Measurements from ENCODE around the gene PEX11B. TPM values are rescaled to one million over a fixed set of nuclear protein-coding genes. Genes with fewer than 3 reads are reported as not detected.

Gene PEX11B
- polyA plus RNA-seq, 1 experiment, result 34.9 TPM

GRCh38 chr1:145897969-145898368 lies 20.5 kb downstream of the PEX11B start:
- TF ChIP-seq, protein P1, sequence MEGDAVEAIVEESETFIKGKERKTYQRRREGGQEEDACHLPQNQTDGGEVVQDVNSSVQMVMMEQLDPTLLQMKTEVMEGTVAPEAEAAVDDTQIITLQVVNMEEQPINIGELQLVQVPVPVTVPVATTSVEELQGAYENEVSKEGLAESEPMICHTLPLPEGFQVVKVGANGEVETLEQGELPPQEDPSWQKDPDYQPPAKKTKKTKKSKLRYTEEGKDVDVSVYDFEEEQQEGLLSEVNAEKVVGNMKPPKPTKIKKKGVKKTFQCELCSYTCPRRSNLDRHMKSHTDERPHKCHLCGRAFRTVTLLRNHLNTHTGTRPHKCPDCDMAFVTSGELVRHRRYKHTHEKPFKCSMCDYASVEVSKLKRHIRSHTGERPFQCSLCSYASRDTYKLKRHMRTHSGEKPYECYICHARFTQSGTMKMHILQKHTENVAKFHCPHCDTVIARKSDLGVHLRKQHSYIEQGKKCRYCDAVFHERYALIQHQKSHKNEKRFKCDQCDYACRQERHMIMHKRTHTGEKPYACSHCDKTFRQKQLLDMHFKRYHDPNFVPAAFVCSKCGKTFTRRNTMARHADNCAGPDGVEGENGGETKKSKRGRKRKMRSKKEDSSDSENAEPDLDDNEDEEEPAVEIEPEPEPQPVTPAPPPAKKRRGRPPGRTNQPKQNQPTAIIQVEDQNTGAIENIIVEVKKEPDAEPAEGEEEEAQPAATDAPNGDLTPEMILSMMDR (IDR thresholded peaks at IDR 0.05; ENCODE audit: insufficient read depth, low read depth, low read length), result no peak
- H3K36me3 ChIP-seq (ENCODE audit: control insufficient read depth, insufficient read depth, low read length), result no peaks in the 10 kb centered on the region
- DNase-seq (ENCODE audit: low read depth), result no peak
- H3K4me3 ChIP-seq (ENCODE audit: low read depth, low read length), result no peak overlapping the region
- ChIA-PET POLR2A (no interaction called here), CTCF (interaction anchor here (0.6 to 2.5 kb wide), 2 partner anchors 12 to 16 kb away, joined by 3 to 22 read pairs; partner anchors contain the start of gene ITGA10)
- no peaks in the 10 kb centered on the region for H3K27me3 ChIP-seq (ENCODE audit: control insufficient read depth, insufficient read depth, low read length)

- ChIA-PET POLR2A (interaction anchor here (0.6 kb wide), 1 partner anchor 73 kb away, joined by 4 read pairs; no protein-coding TSS in a partner anchor), CTCF (interaction anchor here (1.3 to 8.1 kb wide), 2 partner anchors 13 to 32 kb away, joined by 4 to 193 read pairs; partner anchors contain the start of genes ITGA10 and RBM8A)
- no peak overlapping the region for H3K4me3 ChIP-seq (ENCODE audit: low read depth, low read length)
- TF ChIP-seq, protein P1 (IDR thresholded peaks at IDR 0.05; ENCODE audit: insufficient read depth, low read depth, low read length), result no peak
- H3K36me3 ChIP-seq (ENCODE audit: control insufficient read depth, insufficient read depth, low read length), result no peaks in the 10 kb centered on the region
- no peaks in the 10 kb centered on the region for H3K27me3 ChIP-seq (ENCODE audit: control insufficient read depth, insufficient read depth, low read length)
- no peak for DNase-seq (ENCODE audit: low read depth)
Observed at GRCh38 chr1:145895471-145895870, 23.0 kb downstream of the PEX11B start.

- no peak for DNase-seq (ENCODE audit: low read depth)
- Histone ChIP-seq H3K4me3 (ENCODE audit: low read depth, low read length) (no peak overlapping the region), H3K36me3 (ENCODE audit: control insufficient read depth, insufficient read depth, low read length) (no peaks in the 10 kb centered on the region), H3K27me3 (ENCODE audit: control insufficient read depth, insufficient read depth, low read length) (no peaks in the 10 kb centered on the region)
- POLR2A ChIA-PET, result no interaction called here
- TF ChIP-seq, protein P1 (IDR thresholded peaks at IDR 0.05; ENCODE audit: insufficient read depth, low read depth, low read length), result no peak
- CTCF ChIA-PET, result interaction anchor here (2.0 to 8.1 kb wide), 10 partner anchors 10 to 144 kb away, joined by 11 to 193 read pairs (median 23); partner anchors contain the start of genes ITGA10, NUDT17, PEX11B and PIAS3
Observed at GRCh38 chr1:145893306-145894055, 25.0 kb downstream of the PEX11B start.

- ChIA-PET POLR2A (interaction anchor here (0.8 kb wide), 1 partner anchor 16 kb away, joined by 3 read pairs; no protein-coding TSS in a partner anchor), CTCF (interaction anchor here (0.6 to 8.1 kb wide), 38 partner anchors 9 to 145 kb away, joined by 3 to 193 read pairs (median 6); partner anchors contain the start of genes ANKRD34A, ITGA10, LIX1L and NUDT17)
- no peaks in the 10 kb centered on the region for H3K27me3 ChIP-seq (ENCODE audit: control insufficient read depth, insufficient read depth, low read length)
- TF ChIP-seq, protein P1 (IDR thresholded peaks at IDR 0.05; ENCODE audit: insufficient read depth, low read depth, low read length), result no peak
- no peaks in the 10 kb centered on the region for H3K36me3 ChIP-seq (ENCODE audit: control insufficient read depth, insufficient read depth, low read length)
- H3K4me3 ChIP-seq (ENCODE audit: low read depth, low read length), result no peak overlapping the region; the same call in 1 of the 2 replicates
- no peak for DNase-seq (ENCODE audit: low read depth)
Observed at GRCh38 chr1:145892486-145893087, 25.9 kb downstream of the PEX11B start.

All from BJ (cell line).